H9 (cell line): ENCODE results near the gene RABL6. TPM values are rescaled to one million over a fixed set of nuclear protein-coding genes. Genes with fewer than 3 reads are reported as not detected.

Source experiments
- DNase-seq: peaks from one replicate; pipeline ENCODE4 v3.0.0-alpha.2; 2017
- H2AFZ ChIP-seq: one replicate; pipeline ENCODE4 v1.6.1; 2013; ENCODE audit warnings: mild to moderate bottlenecking, low read length, control low read depth, moderate library complexity
- H2AK5ac ChIP-seq: 2 replicates; pipeline ENCODE4 v1.6.1; 2013; ENCODE audit warnings: low read length, control low read depth, mixed read lengths; ENCODE audit not compliant: insufficient read length
- H2BK120ac ChIP-seq: one replicate; pipeline ENCODE4 v1.6.1; 2013; ENCODE audit warnings: low read depth, mild to moderate bottlenecking, low read length, control low read depth, inconsistent platforms; ENCODE audit not compliant: poor library complexity, severe bottlenecking
- H2BK12ac ChIP-seq: 2 replicates; pipeline ENCODE4 v1.6.1; 2013; ENCODE audit warnings: low read length, control low read depth, mixed read lengths, low read depth; ENCODE audit not compliant: insufficient read length
- H2BK15ac ChIP-seq: 2 replicates; pipeline ENCODE4 v1.6.1; 2013; ENCODE audit warnings: low read depth, low read length, control low read depth
- H2BK20ac ChIP-seq: one replicate; pipeline ENCODE4 v1.6.1; 2013; ENCODE audit warnings: low read depth, mild to moderate bottlenecking, low read length, control low read depth, inconsistent platforms; ENCODE audit not compliant: poor library complexity, severe bottlenecking
- H2BK5ac ChIP-seq: 2 replicates; pipeline ENCODE4 v1.6.1; 2013; ENCODE audit warnings: low read length, control low read depth, mixed read lengths; ENCODE audit not compliant: insufficient read length
- H3K14ac ChIP-seq: 2 replicates; pipeline ENCODE4 v1.6.1; 2013; ENCODE audit warnings: low read length, control low read depth; ENCODE audit not compliant: insufficient read depth
- H3K18ac ChIP-seq: 2 replicates; pipeline ENCODE4 v1.6.1; 2013; ENCODE audit warnings: low read depth, mild to moderate bottlenecking, mixed read lengths, low read length, control low read depth; ENCODE audit not compliant: insufficient read length
- H3K23ac ChIP-seq: 2 replicates; pipeline ENCODE4 v1.6.1; 2013; ENCODE audit warnings: low read length, control low read depth, mixed read lengths, low read depth; ENCODE audit not compliant: insufficient read length
- H3K23me2 ChIP-seq: 2 replicates; pipeline ENCODE4 v1.6.1; 2013; ENCODE audit warnings: low read depth, mild to moderate bottlenecking, mixed read lengths, low read length, control low read depth; ENCODE audit not compliant: insufficient read length, poor library complexity, severe bottlenecking
- H3K27ac ChIP-seq: 2 replicates; pipeline ENCODE4 v1.5.1; 2013; ENCODE audit warnings: low read length, control low read depth, mixed read lengths, low read depth; ENCODE audit not compliant: insufficient read length
- H3K27me3 ChIP-seq: 2 replicates; pipeline ENCODE4 v1.6.1; 2013; ENCODE audit warnings: low read length, control low read depth, inconsistent platforms; ENCODE audit not compliant: insufficient read depth
- H3K4ac ChIP-seq: 2 replicates; pipeline ENCODE4 v1.6.1; 2013; ENCODE audit warnings: low read depth, mild to moderate bottlenecking, control low read depth, inconsistent platforms, low read length, moderate library complexity
- H3K4me1 ChIP-seq: 2 replicates; pipeline ENCODE4 v1.6.1; 2013; ENCODE audit warnings: low read length, control low read depth, inconsistent platforms; ENCODE audit not compliant: insufficient read depth
- H3K4me2 ChIP-seq: 2 replicates; pipeline ENCODE4 v1.6.1; 2013; ENCODE audit warnings: low read length, control low read depth, mixed read lengths; ENCODE audit not compliant: insufficient read length, insufficient read depth
- H3K56ac ChIP-seq: 2 replicates; pipeline ENCODE4 v1.6.1; 2013; ENCODE audit warnings: low read depth, mild to moderate bottlenecking, mixed read lengths, low read length, control low read depth; ENCODE audit not compliant: insufficient read length
- H3K79me1 ChIP-seq: 2 replicates; pipeline ENCODE4 v1.6.1; 2013; ENCODE audit warnings: low read depth, mild to moderate bottlenecking, moderate library complexity, low read length, control low read depth, inconsistent platforms; ENCODE audit not compliant: insufficient read depth, poor library complexity, severe bottlenecking
- H3K79me2 ChIP-seq: 2 replicates; pipeline ENCODE4 v1.6.1; 2013; ENCODE audit warnings: low read length, control low read depth, inconsistent platforms; ENCODE audit not compliant: insufficient read depth
- H3K9ac ChIP-seq: 2 replicates; pipeline ENCODE4 v1.6.1; 2013; ENCODE audit warnings: low read length, control low read depth, mixed read lengths; ENCODE audit not compliant: insufficient read length; ENCODE audit errors: extremely low read depth
- H3K9me3 ChIP-seq: one replicate; pipeline ENCODE4 v1.6.1; 2013; ENCODE audit warnings: low read depth, low read length, inconsistent platforms; ENCODE audit not compliant: control insufficient read depth
- H3T11ph ChIP-seq: one replicate; pipeline ENCODE4 v1.6.1; 2013; ENCODE audit warnings: mild to moderate bottlenecking, low read length, control low read depth, inconsistent platforms
- H4K20me1 ChIP-seq: one replicate; pipeline ENCODE4 v1.6.1; 2013; ENCODE audit not compliant: control insufficient read depth, insufficient read length, insufficient read depth
- H4K5ac ChIP-seq: 2 replicates; pipeline ENCODE4 v1.6.1; 2013; ENCODE audit warnings: low read depth, mild to moderate bottlenecking, mixed read lengths, low read length, control low read depth; ENCODE audit not compliant: insufficient read length
- H4K8ac ChIP-seq: replicated peaks from 2 replicates; pipeline ENCODE4 v1.6.1; 2013; ENCODE audit warnings: low read length, control low read depth, mixed read lengths, low read depth; ENCODE audit not compliant: insufficient read length
- H4K91ac ChIP-seq: 2 replicates; pipeline ENCODE4 v1.6.1; 2013; ENCODE audit warnings: low read depth, mild to moderate bottlenecking, moderate library complexity, mixed read lengths, low read length, control low read depth; ENCODE audit not compliant: insufficient read length
- H3K27ac Mint-ChIP-seq, 3 experiments: 2 replicates in 2 of 3; 3 replicates in 1 of 3; pipeline ENCODE4 v1.8.0; 2020 to 2021; ENCODE audit warnings: mixed read lengths in 3 of 3, mild to moderate bottlenecking in 1 of 3, moderate library complexity in 1 of 3
- H3K27me3 Mint-ChIP-seq: 2 replicates; pipeline ENCODE4 v1.8.0; 2021; ENCODE audit warnings: low read depth, mild to moderate bottlenecking, moderate library complexity, mixed read lengths
- H3K36me3 Mint-ChIP-seq, 3 experiments: 2 replicates in 2 of 3; 3 replicates in 1 of 3; pipeline ENCODE4 v1.8.0; 2020 to 2021; ENCODE audit warnings: low read depth in 3 of 3, mixed read lengths in 3 of 3; ENCODE audit not compliant: insufficient read depth in 1 of 3
- H3K4me1 Mint-ChIP-seq, 2 experiments: 2 replicates each; pipeline ENCODE4 v1.8.0; 2020; ENCODE audit warnings: mixed read lengths in 2 of 2
- H3K4me3 Mint-ChIP-seq, 2 experiments: 2 replicates in 1 of 2; 3 replicates in 1 of 2; pipeline ENCODE4 v1.8.0; 2020 to 2021; ENCODE audit warnings: mild to moderate bottlenecking in 2 of 2, mixed read lengths in 2 of 2, moderate library complexity in 1 of 2
- H3K9me3 Mint-ChIP-seq, 2 experiments: 2 replicates in 1 of 2; 3 replicates in 1 of 2; pipeline ENCODE4 v1.8.0; 2020; ENCODE audit warnings: mild to moderate bottlenecking in 2 of 2, mixed read lengths in 2 of 2, moderate library complexity in 1 of 2
- CTCF ChIP-seq: fragments of 200-600 bp; sonication (generic); conservative IDR thresholded peaks from 3 replicates; pipeline ENCODE4 v1.8.0; 2021; ENCODE audit warnings: antibody characterized with exemption, mild to moderate bottlenecking
- WGBS: extraction: QIAGEN DNeasy Blood & Tissue Kit; methylation state at CpG from one replicate; pipeline ENCODE4 v1.1.7; 2013; ENCODE audit warnings: missing lambda C conversion rate, low lambda C conversion rate, mixed read lengths; ENCODE audit not compliant: insufficient read length; ENCODE audit errors: extremely low coverage; 5-methylcytosine and 5-hydroxymethylcytosine counted together
- total RNA-seq: library from RNA; stranded (reverse); gene quantifications from 2 replicates; pipeline ENCODE4 v1.2.1, GENCODE V29; 2021

RABL6 gene
- total RNA-seq, 1 experiment from 2014 or later: 108 TPM

DNA sequence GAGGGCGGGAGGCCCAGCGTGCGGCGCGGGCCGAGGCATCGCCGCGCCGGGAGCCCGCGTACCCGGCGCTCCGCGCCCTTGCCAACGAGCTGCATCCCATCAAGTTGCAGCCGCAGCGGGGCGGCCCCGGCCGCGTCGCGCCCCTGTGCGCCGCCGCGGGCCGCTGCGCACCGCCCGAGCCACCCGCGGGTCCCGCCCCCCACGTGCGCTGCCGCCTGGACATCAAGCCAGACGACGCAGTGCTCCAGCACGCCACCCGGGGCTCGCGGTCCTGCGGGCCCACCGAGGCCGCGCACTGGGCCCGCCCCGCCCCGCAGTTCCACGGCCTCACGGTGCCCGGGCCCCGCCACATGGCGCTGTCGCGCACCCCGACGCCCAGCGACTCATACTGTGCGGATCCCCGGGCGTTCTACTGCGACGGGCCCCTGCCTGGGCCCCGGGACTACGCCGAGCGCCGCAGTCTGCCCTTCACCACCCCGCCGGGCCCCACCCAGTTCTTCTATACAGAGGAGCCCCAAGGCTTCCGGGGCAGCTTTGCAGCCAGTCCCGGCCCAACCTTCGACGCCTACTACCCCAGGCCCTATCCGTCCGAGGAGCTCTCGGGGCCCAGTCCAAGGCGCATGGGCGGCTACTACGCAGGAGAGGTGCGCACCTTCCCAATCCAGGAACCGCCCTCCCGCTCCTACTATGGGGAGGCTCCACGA is 37.2 kb downstream of the RABL6 start:
- Histone ChIP-seq H3K27ac (no peak overlapping the region), H3K79me1 (no peaks in the 10 kb centered on the region), H4K8ac (no peak overlapping the region), H2BK15ac (no peak overlapping the region), H3K4me1 (peaks cover 2% of the 10 kb centered on the region; the same call in 1 of the 2 replicates), H3T11ph (no peak overlapping the region), H2BK5ac (no peak overlapping the region), H3K9ac (no peak overlapping the region), H2BK20ac (no peak overlapping the region), H4K20me1 (no peaks in the 10 kb centered on the region), H4K5ac (no peak overlapping the region), H3K23me2 (peaks cover 8% of the 10 kb centered on the region), H3K9me3 (no peaks in the 10 kb centered on the region), H3K14ac (no peak overlapping the region), H3K27me3 (no peaks in the 10 kb centered on the region), H3K18ac (no peak overlapping the region), H3K4me2 (no peak overlapping the region), H2AK5ac (no peak overlapping the region), H2BK120ac (no peak overlapping the region), H4K91ac (no peak overlapping the region), H3K4ac (no peak overlapping the region), H3K23ac (no peak overlapping the region), H3K56ac (no peak overlapping the region), H2BK12ac (no peak overlapping the region), H3K79me2 (no peaks in the 10 kb centered on the region), H2AFZ (no peak overlapping the region)
- Mint-ChIP-seq H3K36me3 (peaks cover 0 to 3% (median 0%) of the 10 kb centered on the region in 3 experiments; a peak in 3 of 7 replicates), H3K9me3 (no peaks in the 10 kb centered on the region), H3K4me3 (peak overlapping the region in 1 of 2 experiments; percentile 36; a peak in 2 of 5 replicates), H3K27ac (no peak overlapping the region), H3K27me3 (peaks cover 6% of the 10 kb centered on the region; the same call in 1 of the 2 replicates), H3K4me1 (peaks cover 16 to 27% of the 10 kb centered on the region in 2 experiments)
- no CpG with 5 or more reads among the region's 88 CpGs for WGBS
- no peak for DNase-seq
- no peak for TF ChIP-seq CTCF
